Esophagus muscularis mucosa (tissue), 3 donors: ENCODE measurements around the gene ENPP6.
"Not testable (repeated sequence)": the region's sequence is repeated elsewhere in the genome, so short reads cannot be mapped to it uniquely, and the experiment has no call there.

Experiments
- CTCF ChIP-seq, 3 experiments: fragments of 200-600 bp in 2 of 3; fragments of 450-650 bp in 1 of 3; sonication (generic) in 2 of 3; IDR thresholded peaks; one replicate each; pipeline ENCODE4 v1.5.1; 2017 to 2019; ENCODE audit warnings: antibody characterized with exemption in 3 of 3, mild to moderate bottlenecking in 2 of 3, moderate library complexity in 1 of 3
- POLR2A ChIP-seq: fragments of 450-650 bp; IDR thresholded peaks from one replicate; pipeline ENCODE4 v1.6.1; 2017; ENCODE audit warnings: antibody characterized with exemption, moderate library complexity, mild to moderate bottlenecking, low read depth

- not testable (repeated sequence) for TF ChIP-seq CTCF (IDR thresholded peaks at IDR 0.05); POLR2A
Observed at GRCh38 chr4:184051262-184051661, 166.4 kb downstream of the ENPP6 start.
